CD4-positive, alpha-beta T cell (primary cell): ENCODE data around the gene CEP250. TPM values are rescaled to one million over a fixed set of nuclear protein-coding genes. Genes with fewer than 3 reads are reported as not detected.

ENCODE experiments used
- ATAC-seq: fragments of 200-7000 bp; cut with Tn5 transposase; one replicate; pipeline ENCODE4 v1.10.0; 2022; ENCODE audit warnings: mild to moderate bottlenecking; ENCODE audit not compliant: poor library complexity
- CTCF ChIA-PET: fragments of 350-600 bp; sonication (Branson Sonifier 250); formaldehyde crosslinking; loops from one replicate; lab custom pipeline; 2021; ENCODE audit warnings: antibody characterized with exemption, inconsistent platforms; lab: Charles Lee
- POLR2A ChIA-PET: fragments of 350-600 bp; sonication (Branson Sonifier 250); formaldehyde crosslinking; loops from one replicate; lab custom pipeline; 2021; ENCODE audit warnings: antibody characterized with exemption, inconsistent platforms; lab: Charles Lee
- DNase-seq, 14 experiments: peaks; one replicate each; pipeline ENCODE4 v3.0.0-alpha.2; 2013 to 2020; ENCODE audit warnings: mixed read lengths in 2 of 14
- H3K27ac ChIP-seq, 2 donors: one replicate each; pipeline versions ENCODE4 v1.5.1 to v1.7.0; 2013; ENCODE audit warnings: low read length in 2 of 2, low read depth in 1 of 2, mild to moderate bottlenecking in 1 of 2
- H3K27me3 ChIP-seq, 2 experiments: 1 replicate in 1 of 2; 2 replicates in 1 of 2; pipeline versions ENCODE4 v1.6.1 to v1.7.0; 2013; ENCODE audit warnings: low read length in 2 of 2, control low read depth in 1 of 2, mild to moderate bottlenecking in 1 of 2, moderate library complexity in 1 of 2; ENCODE audit not compliant: insufficient read depth in 2 of 2, control insufficient read depth in 1 of 2
- H3K36me3 ChIP-seq: one replicate; pipeline ENCODE4 v1.6.1; 2013; ENCODE audit warnings: low read length, control low read depth; ENCODE audit not compliant: insufficient read depth
- H3K4me1 ChIP-seq: one replicate; pipeline ENCODE4 v1.6.1; 2013; ENCODE audit warnings: low read length, control low read depth; ENCODE audit not compliant: insufficient read depth
- H3K4me3 ChIP-seq: one replicate; pipeline ENCODE4 v1.5.1; 2013; ENCODE audit warnings: mild to moderate bottlenecking, low read length, moderate library complexity
- H3K9me3 ChIP-seq, 2 experiments: 1 replicate in 1 of 2; 2 replicates in 1 of 2; pipeline versions ENCODE4 v1.6.1 to v1.7.0; 2013; ENCODE audit warnings: low read length in 2 of 2, mild to moderate bottlenecking in 2 of 2, control low read depth in 1 of 2, moderate library complexity in 1 of 2; ENCODE audit not compliant: control insufficient read depth in 1 of 2, insufficient read depth in 1 of 2
- H3K27ac Mint-ChIP-seq: one replicate; pipeline ENCODE4 v1.8.0; 2020; ENCODE audit warnings: mixed read lengths
- H3K27me3 Mint-ChIP-seq: one replicate; pipeline ENCODE4 v1.8.0; 2021; ENCODE audit warnings: mixed read lengths
- H3K36me3 Mint-ChIP-seq: one replicate; pipeline ENCODE4 v1.8.0; 2021; ENCODE audit warnings: low read depth, mixed read lengths
- H3K4me1 Mint-ChIP-seq: one replicate; pipeline ENCODE4 v1.8.0; 2021; ENCODE audit warnings: low read depth, mixed read lengths
- H3K4me3 Mint-ChIP-seq: one replicate; pipeline ENCODE4 v1.8.0; 2020; ENCODE audit warnings: mild to moderate bottlenecking, mixed read lengths
- H3K9me3 Mint-ChIP-seq: one replicate; pipeline ENCODE4 v1.8.0; 2020; ENCODE audit warnings: mixed read lengths
- CTCF ChIP-seq: fragments of 200-600 bp; IDR thresholded peaks from one replicate; pipeline ENCODE4 v1.8.0; 2022; ENCODE audit warnings: antibody characterized with exemption, mild to moderate bottlenecking
- intact Hi-C, 2 experiments: fragments of 100-400 bp; cut with DNase I in 1 of 2; cut with micrococcal nuclease in 1 of 2; formaldehyde crosslinking; loops; one replicate each; pipeline versions ENCODE4 v1.15.1 to v1.9.0; 2023 to 2025; cut with DNase I, micrococcal nuclease
- total RNA-seq, 174 experiments: library from RNA in 2 of 174; stranded (reverse) in 2 of 174; gene quantifications; one replicate each; pipeline ENCODE4 v1.2.3 and lab custom pipeline; 2021 to 2026

The CEP250 gene
- total RNA-seq, 2 experiments from 2014 or later: 27.6 to 33.1 TPM

DNA sequence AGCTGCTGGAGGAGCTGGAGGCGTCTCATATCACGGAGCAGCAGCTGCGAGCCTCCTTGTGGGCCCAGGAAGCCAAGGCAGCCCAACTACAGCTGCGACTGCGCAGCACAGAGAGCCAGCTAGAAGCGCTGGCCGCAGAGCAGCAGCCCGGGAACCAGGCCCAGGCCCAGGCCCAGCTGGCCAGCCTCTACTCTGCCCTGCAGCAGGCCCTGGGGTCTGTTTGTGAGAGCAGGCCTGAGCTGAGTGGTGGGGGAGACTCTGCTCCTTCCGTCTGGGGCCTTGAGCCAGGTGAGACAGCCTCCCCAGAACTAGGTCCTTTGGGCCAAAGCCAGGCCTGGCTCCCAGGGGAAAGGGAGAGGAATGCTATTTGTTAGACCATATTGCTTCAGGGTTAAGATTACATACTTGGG lies 42.4 kb downstream of the CEP250 start:
- Mint-ChIP-seq H3K27ac (no peak overlapping the region), H3K4me3 (no peak overlapping the region), H3K9me3 (no peaks in the 10 kb centered on the region)

DNA sequence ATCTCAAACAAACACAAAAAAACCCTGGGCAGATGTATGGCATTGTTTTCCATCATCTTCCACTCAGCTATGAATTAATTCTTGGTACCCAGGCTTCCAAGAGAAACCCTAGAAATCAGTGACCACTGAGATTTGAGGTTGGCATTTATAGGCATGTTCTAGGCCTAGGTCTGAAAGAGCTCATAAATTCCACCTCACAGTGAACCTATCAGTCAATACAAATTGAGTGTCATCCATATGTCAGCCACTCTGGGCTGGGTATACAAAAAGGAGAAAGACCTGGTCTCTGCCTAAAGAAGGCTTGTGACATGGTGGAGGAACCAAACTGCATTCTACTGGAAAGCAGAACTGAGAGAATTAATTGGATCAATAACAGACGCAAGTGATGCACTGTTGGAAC lies 43.9 kb downstream of the CEP250 start:
- Mint-ChIP-seq H3K36me3 (peaks cover 94% of the 10 kb centered on the region), H3K27ac (peak overlapping the region; percentile 63), H3K9me3 (no peaks in the 10 kb centered on the region), H3K27me3 (no peaks in the 10 kb centered on the region), H3K4me1 (peaks cover 21% of the 10 kb centered on the region), H3K4me3 (no peak overlapping the region)
- POLR2A ChIA-PET: interaction anchor here (0.9 to 1.1 kb wide), 2 partner anchors 9 to 10 kb away, joined by 3 read pairs; no protein-coding TSS in a partner anchor
- H3K4me1 ChIP-seq: peaks cover 4% of the 10 kb centered on the region
- no peaks in the 10 kb centered on the region for H3K27me3 ChIP-seq
- H3K27ac ChIP-seq: no peak overlapping the region
- TF ChIP-seq CTCF: no peak
- ATAC-seq (no peak), DNase-seq (no peak)
- CTCF ChIA-PET: interaction anchor here (0.5 kb wide), 1 partner anchor 589 kb away, joined by 3 read pairs; no protein-coding TSS in a partner anchor
- intact Hi-C loops: no loop called here
- H3K36me3 ChIP-seq: peaks cover 97% of the 10 kb centered on the region
- no peaks in the 10 kb centered on the region for H3K9me3 ChIP-seq
- H3K4me3 ChIP-seq: no peak overlapping the region

More for the DNA sequence above, 42.4 kb downstream of the CEP250 start:
- Mint-ChIP-seq H3K27me3 (no peaks in the 10 kb centered on the region), H3K36me3 (peaks cover 94% of the 10 kb centered on the region), H3K4me1 (peaks cover 23% of the 10 kb centered on the region)
- H3K27ac ChIP-seq: no peak overlapping the region
- DNase-seq: no peak
- ATAC-seq: no peak
- no peaks in the 10 kb centered on the region for H3K9me3 ChIP-seq
- peaks cover 15% of the 10 kb centered on the region for H3K4me1 ChIP-seq
- no peak overlapping the region for H3K4me3 ChIP-seq
- ChIA-PET POLR2A (interaction anchor here (1.1 kb wide), 1 partner anchor 104 kb away, joined by 3 read pairs; no protein-coding TSS in a partner anchor), CTCF (no interaction called here)
- peaks cover 96% of the 10 kb centered on the region for H3K36me3 ChIP-seq
- TF ChIP-seq CTCF: no peak
- intact Hi-C loops: no loop called here
- no peaks in the 10 kb centered on the region for H3K27me3 ChIP-seq

- H3K36me3 ChIP-seq: peaks cover 94% of the 10 kb centered on the region
- ChIA-PET CTCF (no interaction called here), POLR2A (interaction anchor here (1.3 kb wide), 2 partner anchors 14 to 46 kb away, joined by 3 read pairs; no protein-coding TSS in a partner anchor)
- H3K27me3 Mint-ChIP-seq: no peaks in the 10 kb centered on the region
- no peak overlapping the region for H3K4me3 Mint-ChIP-seq
- DNase-seq (no peak), ATAC-seq (no peak)
- peaks cover 94% of the 10 kb centered on the region for H3K36me3 Mint-ChIP-seq
- peak overlapping the region; percentile 39 for H3K27ac Mint-ChIP-seq
- peaks cover 16% of the 10 kb centered on the region for H3K4me1 ChIP-seq
- intact Hi-C loops: no loop called here
- no peaks in the 10 kb centered on the region for H3K9me3 Mint-ChIP-seq
- no peak for TF ChIP-seq CTCF
- no peaks in the 10 kb centered on the region for H3K9me3 ChIP-seq
- H3K27me3 ChIP-seq: no peaks in the 10 kb centered on the region
- no peak overlapping the region for H3K4me3 ChIP-seq
- peaks cover 26% of the 10 kb centered on the region for H3K4me1 Mint-ChIP-seq
- no peak overlapping the region for H3K27ac ChIP-seq
Measured at GRCh38 chr20:35502352-35502751, 47.0 kb downstream of the CEP250 start.
